ENCODE measurements around the gene ENTHD1.
"Not testable (repeated sequence)": the region's sequence is repeated elsewhere in the genome, so short reads cannot be mapped to it uniquely, and the experiment has no call there.

The ENTHD1 gene

DNA sequence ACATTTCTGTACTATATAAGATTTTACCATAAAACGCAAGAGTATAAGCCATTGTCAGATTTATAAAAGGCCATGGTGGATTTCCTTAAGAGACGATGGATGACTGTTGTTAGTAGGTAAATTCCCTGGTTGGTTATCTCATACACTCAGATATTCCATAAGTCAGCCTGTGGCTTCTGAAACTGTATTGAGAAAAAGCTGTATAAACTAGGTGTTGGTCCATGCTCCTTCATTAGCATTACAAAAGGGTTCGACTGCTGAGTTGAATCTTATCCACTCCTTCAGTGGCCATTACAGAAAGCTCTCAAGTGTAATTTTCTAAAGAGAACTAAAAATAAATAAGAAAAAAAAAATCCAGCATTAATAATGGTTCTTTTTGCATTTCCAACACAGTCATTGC, 12.6 kb upstream of the ENTHD1 start:
- Histone ChIP-seq H3K9me3 (no peaks in the 10 kb centered on the region), H3K4me1 (no peaks in the 10 kb centered on the region), H3K4me3 (no peak overlapping the region), H3K27ac (no peak overlapping the region), H3K27me3 (peaks cover 0 to 20% of the 10 kb centered on the region in 2 donors), H3K36me3 (no peaks in the 10 kb centered on the region)
- TF ChIP-seq, protein P1, sequence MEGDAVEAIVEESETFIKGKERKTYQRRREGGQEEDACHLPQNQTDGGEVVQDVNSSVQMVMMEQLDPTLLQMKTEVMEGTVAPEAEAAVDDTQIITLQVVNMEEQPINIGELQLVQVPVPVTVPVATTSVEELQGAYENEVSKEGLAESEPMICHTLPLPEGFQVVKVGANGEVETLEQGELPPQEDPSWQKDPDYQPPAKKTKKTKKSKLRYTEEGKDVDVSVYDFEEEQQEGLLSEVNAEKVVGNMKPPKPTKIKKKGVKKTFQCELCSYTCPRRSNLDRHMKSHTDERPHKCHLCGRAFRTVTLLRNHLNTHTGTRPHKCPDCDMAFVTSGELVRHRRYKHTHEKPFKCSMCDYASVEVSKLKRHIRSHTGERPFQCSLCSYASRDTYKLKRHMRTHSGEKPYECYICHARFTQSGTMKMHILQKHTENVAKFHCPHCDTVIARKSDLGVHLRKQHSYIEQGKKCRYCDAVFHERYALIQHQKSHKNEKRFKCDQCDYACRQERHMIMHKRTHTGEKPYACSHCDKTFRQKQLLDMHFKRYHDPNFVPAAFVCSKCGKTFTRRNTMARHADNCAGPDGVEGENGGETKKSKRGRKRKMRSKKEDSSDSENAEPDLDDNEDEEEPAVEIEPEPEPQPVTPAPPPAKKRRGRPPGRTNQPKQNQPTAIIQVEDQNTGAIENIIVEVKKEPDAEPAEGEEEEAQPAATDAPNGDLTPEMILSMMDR (IDR thresholded peaks at IDR 0.05): no peak
- intact Hi-C loops (cut with DNase I; ENCODE audit: low total_unique reads): no loop called here
- DNase-seq: no peak

GRCh38 chr22:39905687-39906086, 12.1 kb upstream of the ENTHD1 start:
- intact Hi-C loops (cut with DNase I; ENCODE audit: low total_unique reads): no loop called here
- no peaks in the 10 kb centered on the region for H3K36me3 ChIP-seq
- peaks cover 0 to 20% of the 10 kb centered on the region in 2 donors for H3K27me3 ChIP-seq
- TF ChIP-seq, protein P1 (IDR thresholded peaks at IDR 0.05): no peak
- no peaks in the 10 kb centered on the region for H3K9me3 ChIP-seq
- H3K4me1 ChIP-seq: no peaks in the 10 kb centered on the region
- no peak overlapping the region for H3K27ac ChIP-seq
- DNase-seq: no peak
- H3K4me3 ChIP-seq: no peak overlapping the region

- H3K4me3 ChIP-seq: no peak overlapping the region
Observed at GRCh38 chr22:39904862-39905261, 11.3 kb upstream of the ENTHD1 start.

DNA sequence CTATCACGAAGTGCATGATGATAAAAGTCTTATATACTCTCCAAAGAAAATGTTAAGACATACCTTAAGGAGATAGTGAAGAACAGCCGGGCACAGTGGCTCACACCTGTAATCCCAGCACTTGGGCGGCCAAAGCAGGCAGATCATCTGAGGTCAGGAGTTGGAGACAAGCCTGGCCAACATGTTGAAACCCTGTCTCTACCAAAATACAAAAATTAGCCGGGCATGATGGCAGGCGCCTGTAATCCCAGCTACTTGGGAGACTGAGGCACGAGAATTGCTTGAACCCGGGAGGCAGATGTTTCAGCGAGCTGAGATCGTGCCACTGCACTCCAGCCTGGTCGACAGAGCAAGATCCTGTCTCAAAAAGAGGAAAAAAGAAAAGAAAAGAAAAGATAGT, 10.5 kb upstream of the ENTHD1 start:
- H3K9me3 ChIP-seq; H3K4me3 ChIP-seq; H3K27ac ChIP-seq; H3K36me3 ChIP-seq; DNase-seq; intact Hi-C loops (cut with DNase I; ENCODE audit: low total_unique reads): not testable (repeated sequence)
- Histone ChIP-seq H3K4me1 (peaks cover 0 to 14% (median 1%) of the 10 kb centered on the region in 4 donors), H3K27me3 (peaks cover 0 to 14% of the 10 kb centered on the region in 2 donors)

More at GRCh38 chr22:39904862-39905261, 11.3 kb upstream of the ENTHD1 start:
- H3K36me3 ChIP-seq: no peaks in the 10 kb centered on the region
- DNase-seq: no peak
- H3K27ac ChIP-seq: no peak overlapping the region
- H3K4me1 ChIP-seq: peaks cover 0 to 6% (median 0%) of the 10 kb centered on the region in 4 donors
- H3K9me3 ChIP-seq: no peaks in the 10 kb centered on the region
- intact Hi-C loops (cut with DNase I; ENCODE audit: low total_unique reads): no loop called here
- TF ChIP-seq, protein P1 (IDR thresholded peaks at IDR 0.05): no peak
- peaks cover 0 to 14% of the 10 kb centered on the region in 2 donors for H3K27me3 ChIP-seq

DNA sequence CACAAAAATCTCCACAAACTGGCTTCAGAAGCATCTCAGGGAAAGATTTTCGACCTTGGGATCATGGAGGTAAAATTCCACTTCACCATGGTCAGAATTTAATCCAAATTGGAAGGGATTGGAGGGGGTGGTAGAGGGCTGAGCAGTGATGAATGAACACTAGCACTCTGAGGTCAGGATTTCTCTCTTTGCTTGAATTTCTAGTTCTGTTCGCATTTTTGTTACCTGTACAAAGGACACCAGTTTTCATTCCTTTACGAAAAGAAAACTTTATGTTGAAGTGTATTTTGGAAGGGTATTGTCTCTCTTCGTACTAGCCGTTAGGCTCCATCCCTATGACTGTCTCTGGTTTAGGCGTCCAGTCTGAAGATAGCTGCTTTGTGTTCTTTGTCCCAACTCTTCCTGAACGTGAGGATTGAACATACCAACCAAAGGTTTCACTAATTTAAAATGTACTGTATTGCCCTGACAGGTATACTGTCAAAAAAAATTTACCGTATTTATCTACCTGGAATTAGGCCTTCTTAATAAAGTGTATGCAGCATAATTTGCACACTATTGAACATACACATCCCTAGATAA, 8.1 kb upstream of the ENTHD1 start:
- Histone ChIP-seq H3K27ac (no peak overlapping the region), H3K9me3 (no peaks in the 10 kb centered on the region), H3K4me1 (peaks cover 0 to 22% (median 3%) of the 10 kb centered on the region in 4 donors), H3K27me3 (peaks cover 0 to 5% of the 10 kb centered on the region in 2 donors), H3K36me3 (no peaks in the 10 kb centered on the region), H3K4me3 (no peak overlapping the region)
- intact Hi-C loops (cut with DNase I; ENCODE audit: low total_unique reads): no loop called here
- TF ChIP-seq, protein P1 (IDR thresholded peaks at IDR 0.05): no peak
- no peak for DNase-seq

DNA sequence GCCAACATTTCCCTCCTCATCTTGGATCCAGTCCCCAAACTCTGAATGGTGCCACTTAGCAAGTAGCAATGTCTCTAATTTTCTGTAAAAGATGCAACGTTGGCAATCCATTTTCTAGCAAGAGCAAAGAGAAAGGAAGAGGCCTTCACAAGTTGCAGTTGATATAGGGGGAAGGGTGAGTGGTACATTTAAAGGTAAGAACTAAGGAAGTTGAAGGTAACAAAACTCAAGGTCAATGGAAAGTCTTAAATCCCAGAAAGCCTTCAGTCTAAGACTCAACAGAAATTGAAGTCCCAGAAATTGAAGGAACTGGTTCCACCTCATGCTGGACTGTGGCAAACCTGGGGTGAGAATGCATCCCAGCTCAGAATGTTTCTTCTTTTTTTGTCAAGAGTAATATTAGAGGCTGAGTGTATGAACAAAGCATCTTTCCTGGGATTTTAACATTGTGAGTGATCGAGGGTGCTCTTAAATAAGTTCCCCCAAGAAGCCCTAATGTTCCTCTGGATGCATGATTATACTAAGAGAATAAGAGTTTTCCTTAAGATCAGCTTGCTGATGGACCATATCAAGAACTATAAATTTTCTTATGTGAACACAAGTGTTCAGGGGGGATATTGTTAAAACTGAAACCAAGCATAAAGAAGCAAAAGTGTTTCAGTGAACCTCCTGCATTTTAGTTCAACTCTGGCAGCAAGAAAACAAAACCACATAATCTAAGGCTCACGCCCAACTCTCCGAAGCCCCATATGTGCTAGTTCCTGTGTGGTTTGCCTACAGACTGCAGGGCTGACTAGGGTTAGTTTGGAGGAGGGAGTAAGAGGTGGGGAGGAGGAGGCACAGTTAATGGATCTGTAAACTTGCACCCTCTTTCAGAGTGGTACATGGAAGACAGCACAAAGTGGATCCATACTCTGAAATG, 7.0 kb upstream of the ENTHD1 start, which contains the start of gene GRAP2:
GRAP2 (plus strand) TSS at position 779 of the 922 bp plus-strand sequence. CDS start 46,023 bp downstream, outside the sequence.
- H3K27me3 ChIP-seq: peaks cover 0 to 3% of the 10 kb centered on the region in 2 donors
- no peaks in the 10 kb centered on the region for H3K36me3 ChIP-seq
- H3K9me3 ChIP-seq: no peaks in the 10 kb centered on the region
- DNase-seq: no peak
- TF ChIP-seq, protein P1 (IDR thresholded peaks at IDR 0.05): no peak
- no peak within 1 kb of the TSS for H3K27ac ChIP-seq
- no peak within 1 kb of the TSS for H3K4me3 ChIP-seq
- peaks cover 0 to 22% (median 3%) of the 10 kb centered on the region in 4 donors for H3K4me1 ChIP-seq
- intact Hi-C loops (cut with DNase I; ENCODE audit: low total_unique reads): no loop called here

All from tibial artery (tissue), 4 donors.